MCF 10A (cell line): ENCODE data around the gene VOPP1. TPM values are rescaled to one million over a fixed set of nuclear protein-coding genes. Genes with fewer than 3 reads are reported as not detected.

Experiments
- BruUV-seq: library from RNA; stranded (reverse); fragments of 400-500 nt; replicated peaks from 2 replicates; lab custom pipeline; 2021; lab: Mats Ljungman, UMichigan
- CTCF ChIA-PET: fragments of 300-600 bp; sonication (Branson Sonifier 250); formaldehyde crosslinking; extraction: SDS; loops from one replicate; lab custom pipeline; 2021; ENCODE audit warnings: antibody characterized with exemption, inconsistent platforms; lab: Yijun Ruan, JAX
- POLR2A ChIA-PET: fragments of 300-600, 350-650 bp; sonication (Branson Sonifier 250); formaldehyde crosslinking; extraction: SDS; loops from one replicate; lab custom pipeline; 2020; ENCODE audit warnings: antibody characterized with exemption, inconsistent platforms; lab: Yijun Ruan, JAX
- DNase-seq: peaks from one replicate; pipeline ENCODE4 v3.0.0-alpha.2; 2018; ENCODE audit not compliant: unreplicated experiment
- H3K27ac Mint-ChIP-seq: one replicate; pipeline ENCODE4 v1.8.0; 2022; ENCODE audit warnings: mild to moderate bottlenecking, low read depth, mixed read lengths; ENCODE audit not compliant: unreplicated experiment
- H3K27me3 Mint-ChIP-seq: one replicate; pipeline ENCODE4 v1.8.0; 2022; ENCODE audit warnings: mixed read lengths; ENCODE audit not compliant: insufficient read depth, unreplicated experiment
- H3K36me3 Mint-ChIP-seq: one replicate; pipeline ENCODE4 v1.8.0; 2022; ENCODE audit warnings: mild to moderate bottlenecking, moderate library complexity, mixed read lengths; ENCODE audit not compliant: insufficient read depth, unreplicated experiment
- H3K4me1 Mint-ChIP-seq: one replicate; pipeline ENCODE4 v1.8.0; 2022; ENCODE audit warnings: mixed read lengths; ENCODE audit not compliant: insufficient read depth, unreplicated experiment
- H3K4me3 Mint-ChIP-seq: one replicate; pipeline ENCODE4 v1.8.0; 2022; ENCODE audit warnings: mild to moderate bottlenecking, moderate library complexity, mixed read lengths; ENCODE audit not compliant: unreplicated experiment
- H3K9me3 Mint-ChIP-seq: one replicate; pipeline ENCODE4 v1.8.0; 2022; ENCODE audit warnings: mixed read lengths; ENCODE audit not compliant: unreplicated experiment
- intact Hi-C: fragments of 100-400 bp; cut with micrococcal nuclease; formaldehyde crosslinking; loops from 2 replicates; pipeline ENCODE4 v1.14.1; 2022
- total RNA-seq: library from RNA; stranded (reverse); gene quantifications from 2 replicates; pipeline ENCODE4 v1.2.3, GENCODE V29; 2022
- TF ChIP-seq, protein P1 (sequence below): fragments of 200-600 bp; IDR thresholded peaks from one replicate; pipeline ENCODE4 v1.8.0; 2022; ENCODE audit warnings: antibody characterized with exemption, mild to moderate bottlenecking; ENCODE audit not compliant: unreplicated experiment

Gene VOPP1
- total RNA-seq, 1 experiment from 2014 or later, result 29.2 TPM

GRCh38 chr7:55548295-55548731, 24.0 kb downstream of the VOPP1 start:
- Mint-ChIP-seq H3K36me3 (no peaks in the 10 kb centered on the region), H3K4me1 (peaks cover 57% of the 10 kb centered on the region), H3K9me3 (no peaks in the 10 kb centered on the region), H3K4me3 (no peak overlapping the region), H3K27me3 (no peaks in the 10 kb centered on the region), H3K27ac (no peak overlapping the region)
- TF ChIP-seq, protein P1, sequence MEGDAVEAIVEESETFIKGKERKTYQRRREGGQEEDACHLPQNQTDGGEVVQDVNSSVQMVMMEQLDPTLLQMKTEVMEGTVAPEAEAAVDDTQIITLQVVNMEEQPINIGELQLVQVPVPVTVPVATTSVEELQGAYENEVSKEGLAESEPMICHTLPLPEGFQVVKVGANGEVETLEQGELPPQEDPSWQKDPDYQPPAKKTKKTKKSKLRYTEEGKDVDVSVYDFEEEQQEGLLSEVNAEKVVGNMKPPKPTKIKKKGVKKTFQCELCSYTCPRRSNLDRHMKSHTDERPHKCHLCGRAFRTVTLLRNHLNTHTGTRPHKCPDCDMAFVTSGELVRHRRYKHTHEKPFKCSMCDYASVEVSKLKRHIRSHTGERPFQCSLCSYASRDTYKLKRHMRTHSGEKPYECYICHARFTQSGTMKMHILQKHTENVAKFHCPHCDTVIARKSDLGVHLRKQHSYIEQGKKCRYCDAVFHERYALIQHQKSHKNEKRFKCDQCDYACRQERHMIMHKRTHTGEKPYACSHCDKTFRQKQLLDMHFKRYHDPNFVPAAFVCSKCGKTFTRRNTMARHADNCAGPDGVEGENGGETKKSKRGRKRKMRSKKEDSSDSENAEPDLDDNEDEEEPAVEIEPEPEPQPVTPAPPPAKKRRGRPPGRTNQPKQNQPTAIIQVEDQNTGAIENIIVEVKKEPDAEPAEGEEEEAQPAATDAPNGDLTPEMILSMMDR, result no peak
- no peak for DNase-seq
- no TSS peak for BruUV-seq
- CTCF ChIA-PET, result interaction anchor here (0.6 kb wide), 3 partner anchors 36 to 227 kb away, joined by 3 read pairs; no protein-coding TSS in a partner anchor
- intact Hi-C loops, result loop anchor here (10.0 kb wide), 1 partner anchor 46 kb away; no protein-coding TSS in a partner anchor
- POLR2A ChIA-PET, result interaction anchor here (5.0 to 5.3 kb wide), 2 partner anchors 15 to 23 kb away, joined by 42 to 62 read pairs; partner anchors contain the start of gene VOPP1

GRCh38 chr7:55546814-55547213, 25.5 kb downstream of the VOPP1 start:
- no peak overlapping the region for H3K27ac Mint-ChIP-seq
- CTCF ChIA-PET, result interaction anchor here (0.5 to 3.1 kb wide), 8 partner anchors 8 to 302 kb away, joined by 3 to 16 read pairs (median 3); no protein-coding TSS in a partner anchor

GRCh38 chr7:55545496-55545895, 26.8 kb downstream of the VOPP1 start:
- intact Hi-C loops, result loop anchor here (1.0 to 10.0 kb wide), 2 partner anchors 11 to 49 kb away; no protein-coding TSS in a partner anchor
- ChIA-PET CTCF (interaction anchor here (0.8 to 3.1 kb wide), 6 partner anchors 12 to 113 kb away, joined by 3 to 16 read pairs (median 6); no protein-coding TSS in a partner anchor), POLR2A (interaction anchor here (0.7 to 5.3 kb wide), 6 partner anchors 12 to 39 kb away, joined by 3 to 62 read pairs (median 6); partner anchors contain the start of gene VOPP1)
- Mint-ChIP-seq H3K4me1 (peaks cover 34% of the 10 kb centered on the region), H3K36me3 (peaks cover 4% of the 10 kb centered on the region), H3K4me3 (no peak overlapping the region), H3K27me3 (no peaks in the 10 kb centered on the region), H3K9me3 (no peaks in the 10 kb centered on the region), H3K27ac (peak overlapping the region; percentile 87)
- BruUV-seq, result no TSS peak
- TF ChIP-seq, protein P1, result no peak
- DNase-seq, result peak; percentile 66

More at GRCh38 chr7:55546814-55547213, 25.5 kb downstream of the VOPP1 start:
- Mint-ChIP-seq H3K4me3 (peak overlapping the region; percentile 6), H3K9me3 (no peaks in the 10 kb centered on the region), H3K36me3 (no peaks in the 10 kb centered on the region), H3K27me3 (no peaks in the 10 kb centered on the region), H3K4me1 (peaks cover 46% of the 10 kb centered on the region)
- TF ChIP-seq, protein P1, result no peak
- POLR2A ChIA-PET, result interaction anchor here (0.6 to 5.3 kb wide), 9 partner anchors 8 to 513 kb away, joined by 3 to 62 read pairs (median 5); partner anchors contain the start of gene VOPP1
- DNase-seq, result peak; percentile 97
- BruUV-seq, result no TSS peak
- intact Hi-C loops, result loop anchor here (10.0 kb wide), 1 partner anchor 48 kb away; no protein-coding TSS in a partner anchor

GRCh38 chr7:55540226-55540858, 32.0 kb downstream of the VOPP1 start:
- no TSS peak for BruUV-seq
- ChIA-PET POLR2A (no interaction called here), CTCF (no interaction called here)
- Mint-ChIP-seq H3K4me1 (peaks cover 25% of the 10 kb centered on the region), H3K27me3 (no peaks in the 10 kb centered on the region), H3K27ac (no peak overlapping the region), H3K4me3 (no peak overlapping the region), H3K36me3 (peaks cover 10% of the 10 kb centered on the region), H3K9me3 (no peaks in the 10 kb centered on the region)
- TF ChIP-seq, protein P1, result no peak
- no peak for DNase-seq
- intact Hi-C loops, result loop anchor here (10.0 kb wide), 1 partner anchor 54 kb away; no protein-coding TSS in a partner anchor
